GM11168 (cell line): Measurements from ENCODE around the gene CEACAM16.

Experiments
- in situ Hi-C: fragments of 300-500 bp; cut with MboI; formaldehyde crosslinking; loops from one replicate; pipeline ENCODE4 v1.12.0; 2022; ENCODE audit warnings: low sequenced_read_pairs; ENCODE audit not compliant: unreplicated experiment

The CEACAM16 gene

DNA sequence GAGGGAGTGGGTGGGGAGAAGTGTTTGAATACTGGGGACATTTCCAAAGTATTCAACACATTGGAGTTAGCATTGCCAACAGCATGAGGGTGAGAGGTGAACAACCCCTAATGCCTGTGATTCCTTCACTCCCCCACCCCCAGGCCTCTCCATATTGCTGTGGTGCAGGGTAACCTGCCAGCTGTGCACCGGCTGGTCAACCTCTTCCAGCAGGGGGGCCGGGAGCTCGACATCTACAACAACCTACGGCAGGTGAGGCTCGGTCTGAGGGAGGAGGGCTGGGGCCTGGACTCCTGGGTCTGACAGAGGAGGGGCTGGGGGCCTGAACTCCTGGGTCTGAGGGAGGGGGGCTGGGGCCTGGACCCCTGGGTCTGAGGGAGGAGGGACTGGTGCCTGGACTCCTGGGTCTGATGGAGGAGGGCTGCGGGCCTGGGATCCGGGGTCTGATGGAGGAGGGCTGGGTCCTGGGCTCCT is 57.2 kb downstream of the CEACAM16 start:
- in situ Hi-C loops = loop anchor here (5.0 kb wide), 1 partner anchor 34 kb away; no protein-coding TSS in a partner anchor

DNA sequence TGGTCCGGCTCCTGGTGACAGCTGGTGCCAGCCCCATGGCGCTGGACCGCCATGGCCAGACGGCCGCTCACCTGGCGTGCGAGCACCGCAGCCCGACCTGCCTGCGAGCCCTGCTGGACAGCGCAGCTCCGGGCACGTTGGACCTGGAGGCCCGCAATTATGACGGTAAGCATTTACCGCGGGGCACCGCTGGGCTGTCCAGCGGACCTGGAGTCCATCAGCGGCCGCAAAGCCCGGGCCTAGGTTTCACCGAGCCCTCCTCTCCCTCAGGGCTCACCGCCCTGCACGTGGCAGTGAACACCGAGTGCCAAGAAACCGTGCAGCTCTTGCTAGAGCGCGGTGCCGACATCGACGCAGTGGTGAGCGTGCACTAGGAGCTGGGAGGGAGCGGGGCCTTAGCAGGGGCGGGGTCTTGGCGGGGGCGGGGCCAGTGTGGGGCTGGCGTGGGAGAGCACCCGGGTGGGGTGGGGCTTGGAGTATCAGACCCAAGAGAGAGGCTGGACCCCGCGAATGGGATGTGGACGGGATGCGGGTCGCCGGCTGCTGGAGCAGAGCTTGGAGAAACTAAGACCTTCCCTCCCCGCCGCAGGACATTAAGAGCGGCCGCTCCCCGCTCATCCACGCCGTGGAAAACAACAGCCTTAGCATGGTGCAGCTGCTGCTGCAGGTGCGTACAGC is 58.2 kb downstream of the CEACAM16 start:
- in situ Hi-C loops = loop anchor here (5.0 kb wide), 1 partner anchor 35 kb away; no protein-coding TSS in a partner anchor

DNA sequence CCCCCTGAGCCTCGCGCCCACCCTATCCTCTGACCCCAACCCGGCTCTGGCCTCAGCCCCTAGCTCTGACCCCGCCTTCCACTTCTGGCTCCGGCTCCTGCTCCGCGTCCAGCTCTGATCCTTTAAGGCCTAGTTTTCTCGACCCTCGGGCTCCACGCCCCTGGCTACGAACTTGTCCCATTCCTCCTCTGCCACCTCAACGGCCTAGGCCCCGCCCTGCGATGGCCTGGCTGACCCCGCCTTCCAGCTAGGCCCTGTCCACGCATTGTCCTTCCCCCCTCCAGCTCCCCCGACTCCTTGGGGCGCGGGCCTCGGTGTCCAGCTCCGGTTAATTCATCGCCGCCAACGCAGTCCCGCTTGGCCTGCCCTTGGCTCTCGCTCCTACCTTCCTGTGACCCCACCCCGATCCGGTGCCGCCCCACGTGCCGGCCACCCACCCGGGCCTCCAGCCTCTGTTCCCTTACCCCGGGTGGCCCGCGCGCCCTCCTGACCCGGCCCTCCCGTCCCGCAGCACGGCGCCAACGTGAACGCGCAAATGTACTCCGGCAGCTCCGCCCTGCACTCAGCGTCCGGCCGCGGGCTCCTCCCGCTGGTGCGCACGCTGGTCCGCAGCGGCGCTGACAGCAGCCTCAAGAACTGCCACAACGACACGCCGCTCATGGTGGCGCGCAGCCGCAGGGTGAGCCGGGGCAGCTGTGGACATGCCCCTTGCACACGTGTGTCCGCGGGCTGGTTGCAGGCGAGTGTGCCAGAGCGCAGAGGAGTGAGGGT is 59.0 kb downstream of the CEACAM16 start:
- in situ Hi-C loops = loop anchor here (5.0 kb wide), 1 partner anchor 36 kb away; no protein-coding TSS in a partner anchor

DNA sequence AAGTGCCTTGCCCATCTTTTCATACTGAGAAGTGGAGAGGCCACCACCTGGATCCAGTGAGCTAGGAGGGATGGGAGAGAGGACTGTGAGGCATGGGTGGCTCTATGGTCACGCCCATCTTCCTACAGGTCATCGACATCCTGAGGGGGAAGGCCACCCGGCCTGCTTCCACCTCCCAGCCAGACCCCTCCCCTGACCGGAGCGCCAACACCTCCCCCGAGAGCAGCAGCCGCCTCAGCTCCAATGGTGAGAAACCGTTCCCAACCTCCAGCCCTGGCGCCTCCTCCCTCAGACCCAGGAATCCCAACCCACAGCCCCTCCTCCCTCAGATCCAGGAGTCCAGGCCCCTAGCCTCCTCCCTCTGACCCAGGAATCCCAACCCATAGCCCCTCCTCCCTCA is 59.6 kb downstream of the CEACAM16 start:
- in situ Hi-C loops = loop anchor here (5.0 kb wide), 1 partner anchor 36 kb away; no protein-coding TSS in a partner anchor

GRCh38 chr19:44759083-44759804 is 60.3 kb downstream of the CEACAM16 start:
- in situ Hi-C loops = loop anchor here (5.0 kb wide), 1 partner anchor 37 kb away; no protein-coding TSS in a partner anchor
